ENCODE data around the gene LRMDA. TPM values are rescaled to one million over a fixed set of nuclear protein-coding genes. Genes with fewer than 3 reads are reported as not detected.
A peak's percentile ranks its signal among the peaks of the same experiment; 100 is the strongest.

Gene LRMDA
- total RNA-seq, 3 donors from 2014 or later: 9.4 to 14.9 (median 10.3) TPM

DNA sequence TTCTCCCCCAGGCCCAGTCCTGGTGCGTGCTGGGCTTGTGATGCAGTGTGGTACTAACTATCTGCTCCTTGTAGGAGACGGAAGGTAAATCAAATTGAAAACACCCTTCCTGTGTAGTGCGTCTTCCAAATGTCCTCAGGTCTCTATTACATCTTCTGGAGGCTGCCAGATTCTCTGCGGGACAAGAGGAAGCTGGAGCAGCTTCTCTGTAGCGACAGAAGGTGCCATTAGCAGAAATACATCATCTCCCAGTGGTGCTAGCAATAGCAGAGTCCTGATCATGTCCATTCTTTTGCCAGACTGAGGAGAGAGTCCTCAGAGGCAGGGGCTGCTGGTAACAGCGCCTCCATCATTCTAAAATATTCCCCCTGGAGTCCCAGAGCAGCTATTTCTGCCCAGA is 675.2 kb downstream of the LRMDA start:
- Histone ChIP-seq H3K36me3 (ENCODE audit: low read depth) (no peaks in the 10 kb centered on the region), H3K4me3 (no peak overlapping the region), H3K4me1 (ENCODE audit: low read depth) (no peaks in the 10 kb centered on the region), H3K9me3 (no peaks in the 10 kb centered on the region)
- no peak for DNase-seq
- TF ChIP-seq, protein P1, sequence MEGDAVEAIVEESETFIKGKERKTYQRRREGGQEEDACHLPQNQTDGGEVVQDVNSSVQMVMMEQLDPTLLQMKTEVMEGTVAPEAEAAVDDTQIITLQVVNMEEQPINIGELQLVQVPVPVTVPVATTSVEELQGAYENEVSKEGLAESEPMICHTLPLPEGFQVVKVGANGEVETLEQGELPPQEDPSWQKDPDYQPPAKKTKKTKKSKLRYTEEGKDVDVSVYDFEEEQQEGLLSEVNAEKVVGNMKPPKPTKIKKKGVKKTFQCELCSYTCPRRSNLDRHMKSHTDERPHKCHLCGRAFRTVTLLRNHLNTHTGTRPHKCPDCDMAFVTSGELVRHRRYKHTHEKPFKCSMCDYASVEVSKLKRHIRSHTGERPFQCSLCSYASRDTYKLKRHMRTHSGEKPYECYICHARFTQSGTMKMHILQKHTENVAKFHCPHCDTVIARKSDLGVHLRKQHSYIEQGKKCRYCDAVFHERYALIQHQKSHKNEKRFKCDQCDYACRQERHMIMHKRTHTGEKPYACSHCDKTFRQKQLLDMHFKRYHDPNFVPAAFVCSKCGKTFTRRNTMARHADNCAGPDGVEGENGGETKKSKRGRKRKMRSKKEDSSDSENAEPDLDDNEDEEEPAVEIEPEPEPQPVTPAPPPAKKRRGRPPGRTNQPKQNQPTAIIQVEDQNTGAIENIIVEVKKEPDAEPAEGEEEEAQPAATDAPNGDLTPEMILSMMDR (IDR thresholded peaks at IDR 0.05): no peak
- intact Hi-C loops (cut with DNase I, micrococcal nuclease): no loop called here
- no peak for ATAC-seq

GRCh38 chr10:76108563-76109359 is 677.3 kb downstream of the LRMDA start:
- DNase-seq (no peak), ATAC-seq (no peak)
- Histone ChIP-seq H3K9me3 (no peaks in the 10 kb centered on the region), H3K4me1 (ENCODE audit: low read depth) (no peaks in the 10 kb centered on the region), H3K4me3 (no peak overlapping the region), H3K36me3 (ENCODE audit: low read depth) (no peaks in the 10 kb centered on the region)
- TF ChIP-seq, protein P1 (IDR thresholded peaks at IDR 0.05): no peak
- intact Hi-C loops (cut with DNase I, micrococcal nuclease): no loop called here

DNA sequence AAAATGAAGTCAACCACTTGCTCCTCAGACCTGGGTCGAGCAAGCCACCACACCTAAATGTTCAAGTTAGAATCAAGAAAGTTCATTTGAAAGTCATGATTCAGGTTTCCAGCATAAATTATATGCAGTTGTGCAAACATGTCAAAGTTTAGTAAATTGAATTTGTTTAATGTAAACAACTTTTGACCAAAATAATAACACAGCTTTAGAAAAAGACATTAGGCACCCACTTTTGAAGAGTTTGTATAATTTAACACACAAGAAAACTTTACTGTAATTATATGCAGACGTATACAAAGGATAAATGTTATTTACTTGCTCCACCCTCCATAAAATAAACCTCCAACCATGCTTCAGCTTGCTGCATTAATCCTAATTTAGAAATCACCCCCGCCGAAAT is 680.0 kb downstream of the LRMDA start:
- TF ChIP-seq, protein P1 (IDR thresholded peaks at IDR 0.05): no peak
- ATAC-seq: no peak

GRCh38 chr10:76111986-76112825 is 680.8 kb downstream of the LRMDA start:
- TF ChIP-seq, protein P1 (IDR thresholded peaks at IDR 0.05): no peak
- DNase-seq: peak in 1 of 3 donors; percentile 47
- ATAC-seq: no peak
- H3K4me1 ChIP-seq (ENCODE audit: low read depth): no peaks in the 10 kb centered on the region
- H3K9me3 ChIP-seq: no peaks in the 10 kb centered on the region
- H3K4me3 ChIP-seq: no peak overlapping the region
- intact Hi-C loops (cut with DNase I, micrococcal nuclease): no loop called here
- H3K36me3 ChIP-seq (ENCODE audit: low read depth): no peaks in the 10 kb centered on the region

More for the DNA sequence above, 680.0 kb downstream of the LRMDA start:
- Histone ChIP-seq H3K9me3 (no peaks in the 10 kb centered on the region), H3K4me3 (no peak overlapping the region), H3K4me1 (ENCODE audit: low read depth) (no peaks in the 10 kb centered on the region), H3K36me3 (ENCODE audit: low read depth) (no peaks in the 10 kb centered on the region)
- no peak for DNase-seq
- intact Hi-C loops (cut with DNase I, micrococcal nuclease): no loop called here

DNA sequence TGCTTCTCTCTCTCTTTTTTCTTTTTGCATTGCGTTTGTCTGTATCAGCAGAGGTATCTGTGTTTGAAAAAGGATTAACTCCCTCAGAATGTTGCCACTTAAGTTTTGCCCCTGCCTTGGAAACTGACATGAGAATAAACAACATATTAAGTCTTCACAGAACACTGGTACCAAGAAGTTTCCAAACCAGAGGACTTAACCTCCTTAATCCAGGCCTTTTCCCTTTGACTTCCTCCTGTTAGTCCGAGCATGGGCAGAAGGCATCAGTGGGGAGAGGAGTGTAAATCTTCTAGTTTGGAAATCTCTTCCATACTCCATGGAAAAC is 681.4 kb downstream of the LRMDA start:
- ATAC-seq: no peak
- H3K4me3 ChIP-seq: no peak overlapping the region
- no peaks in the 10 kb centered on the region for H3K9me3 ChIP-seq
- H3K36me3 ChIP-seq (ENCODE audit: low read depth): no peaks in the 10 kb centered on the region
- no peaks in the 10 kb centered on the region for H3K4me1 ChIP-seq (ENCODE audit: low read depth)
- DNase-seq: no peak
- TF ChIP-seq, protein P1 (IDR thresholded peaks at IDR 0.05): no peak
- intact Hi-C loops (cut with DNase I, micrococcal nuclease): no loop called here

Measured in mucosa of descending colon (tissue), 3 donors.